ENCODE measurements around the gene DLGAP4. TPM values are rescaled to one million over a fixed set of nuclear protein-coding genes. Genes with fewer than 3 reads are reported as not detected.
A peak's percentile ranks its signal among the peaks of the same experiment; 100 is the strongest.

DLGAP4 gene
- total and polyA plus RNA-seq, 9 of the 15 experiments (the other 6 are each of a cell fraction or from before 2014, with no cell fraction given) = 0.31 to 34.1 (median 4.5) TPM

DNA sequence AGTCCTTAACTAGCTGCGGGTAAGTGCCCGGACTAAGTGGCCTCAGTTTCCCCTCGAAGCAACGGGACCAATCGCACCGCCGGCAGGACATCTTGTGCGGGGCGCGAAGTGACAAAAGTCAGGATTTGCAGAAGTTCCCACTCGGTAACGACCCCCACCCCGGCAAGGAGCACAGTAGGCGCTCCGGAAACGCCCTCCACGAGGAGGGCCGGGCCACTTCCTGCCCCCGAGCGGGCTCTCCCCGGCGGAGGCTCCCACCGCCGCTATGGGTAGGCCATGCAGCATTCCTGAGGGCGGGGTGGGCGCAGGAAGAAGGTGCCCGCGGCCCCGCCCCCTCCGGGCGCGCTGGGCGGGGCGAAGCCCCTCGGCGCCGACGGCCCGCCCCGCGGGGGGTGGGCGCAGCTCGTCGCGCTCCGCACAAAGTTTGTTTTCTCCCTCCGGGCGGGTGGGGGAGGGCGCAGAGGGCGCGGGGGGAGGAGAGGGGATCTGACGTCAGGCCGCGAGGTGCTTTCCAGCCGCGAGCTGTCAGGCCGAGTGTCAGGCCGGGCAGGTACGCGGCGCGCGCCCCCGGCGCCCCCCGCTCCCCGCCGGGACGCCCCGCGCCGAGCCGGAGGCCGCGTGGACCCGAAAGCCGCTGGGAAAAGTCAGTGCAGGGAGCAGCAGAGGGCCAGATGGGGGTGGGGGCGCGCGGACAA is 267.1 kb downstream of the DLGAP4 start, which contains the start of gene TGIF2 (continued):
- TF ChIP-seq KDM1A (IDR thresholded peaks at IDR 0.05) = no peak
- no peak for TF ChIP-seq POLR2AphosphoS5 (IDR thresholded peaks at IDR 0.05; ENCODE audit: control insufficient read depth, insufficient read depth, low read depth, low read length)
- no peak for TF ChIP-seq ELF2 (CRISPR knock-in tag; IDR thresholded peaks at IDR 0.05)
- no peak for TF ChIP-seq GTF2F1 (IDR thresholded peaks at IDR 0.05; ENCODE audit: low read depth, low read length)
- no peak for TF ChIP-seq TAL1 (IDR thresholded peaks at IDR 0.05)
- TF ChIP-seq, protein P1, sequence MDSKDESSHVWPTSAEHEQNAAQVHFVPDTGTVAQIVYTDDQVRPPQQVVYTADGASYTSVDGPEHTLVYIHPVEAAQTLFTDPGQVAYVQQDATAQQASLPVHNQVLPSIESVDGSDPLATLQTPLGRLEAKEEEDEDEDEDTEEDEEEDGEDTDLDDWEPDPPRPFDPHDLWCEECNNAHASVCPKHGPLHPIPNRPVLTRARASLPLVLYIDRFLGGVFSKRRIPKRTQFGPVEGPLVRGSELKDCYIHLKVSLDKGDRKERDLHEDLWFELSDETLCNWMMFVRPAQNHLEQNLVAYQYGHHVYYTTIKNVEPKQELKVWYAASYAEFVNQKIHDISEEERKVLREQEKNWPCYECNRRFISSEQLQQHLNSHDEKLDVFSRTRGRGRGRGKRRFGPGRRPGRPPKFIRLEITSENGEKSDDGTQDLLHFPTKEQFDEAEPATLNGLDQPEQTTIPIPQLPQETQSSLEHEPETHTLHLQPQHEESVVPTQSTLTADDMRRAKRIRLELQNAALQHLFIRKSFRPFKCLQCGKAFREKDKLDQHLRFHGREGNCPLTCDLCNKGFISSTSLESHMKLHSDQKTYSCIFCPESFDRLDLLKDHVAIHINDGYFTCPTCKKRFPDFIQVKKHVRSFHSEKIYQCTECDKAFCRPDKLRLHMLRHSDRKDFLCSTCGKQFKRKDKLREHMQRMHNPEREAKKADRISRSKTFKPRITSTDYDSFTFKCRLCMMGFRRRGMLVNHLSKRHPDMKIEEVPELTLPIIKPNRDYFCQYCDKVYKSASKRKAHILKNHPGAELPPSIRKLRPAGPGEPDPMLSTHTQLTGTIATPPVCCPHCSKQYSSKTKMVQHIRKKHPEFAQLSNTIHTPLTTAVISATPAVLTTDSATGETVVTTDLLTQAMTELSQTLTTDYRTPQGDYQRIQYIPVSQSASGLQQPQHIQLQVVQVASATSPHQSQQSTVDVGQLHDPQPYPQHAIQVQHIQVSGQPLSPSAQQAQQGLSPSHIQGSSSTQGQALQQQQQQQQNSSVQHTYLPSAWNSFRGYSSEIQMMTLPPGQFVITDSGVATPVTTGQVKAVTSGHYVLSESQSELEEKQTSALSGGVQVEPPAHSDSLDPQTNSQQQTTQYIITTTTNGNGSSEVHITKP (IDR thresholded peaks at IDR 0.05; ENCODE audit: partially characterized antibody) = no peak
- no peak for TF ChIP-seq HMG20B (CRISPR knock-in tag; IDR thresholded peaks at IDR 0.05)
- TF ChIP-seq XRCC4 (IDR thresholded peaks at IDR 0.05; ENCODE audit: extremely low read depth, insufficient read depth, insufficient read length) = no peak
- TF ChIP-seq THRAP3 (IDR thresholded peaks at IDR 0.05; ENCODE audit: borderline replicate concordance) = no peak
- TF ChIP-seq SAFB2 (IDR thresholded peaks at IDR 0.05; ENCODE audit: borderline replicate concordance, low read depth, low read length, severe bottlenecking) = no peak
- no peak for TF ChIP-seq CSDE1 (IDR thresholded peaks at IDR 0.05)
- no peak for TF ChIP-seq ZKSCAN3 (CRISPR knock-in tag; IDR thresholded peaks at IDR 0.05)
- TF ChIP-seq, protein P2, sequence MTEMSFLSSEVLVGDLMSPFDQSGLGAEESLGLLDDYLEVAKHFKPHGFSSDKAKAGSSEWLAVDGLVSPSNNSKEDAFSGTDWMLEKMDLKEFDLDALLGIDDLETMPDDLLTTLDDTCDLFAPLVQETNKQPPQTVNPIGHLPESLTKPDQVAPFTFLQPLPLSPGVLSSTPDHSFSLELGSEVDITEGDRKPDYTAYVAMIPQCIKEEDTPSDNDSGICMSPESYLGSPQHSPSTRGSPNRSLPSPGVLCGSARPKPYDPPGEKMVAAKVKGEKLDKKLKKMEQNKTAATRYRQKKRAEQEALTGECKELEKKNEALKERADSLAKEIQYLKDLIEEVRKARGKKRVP (CRISPR knock-in tag; IDR thresholded peaks at IDR 0.05) = no peak
- no peak for TF ChIP-seq KLF6 (CRISPR knock-in tag; IDR thresholded peaks at IDR 0.05; ENCODE audit: borderline replicate concordance)
- TF ChIP-seq EGR1 (conservative IDR thresholded peaks at IDR 0.05) = no peak
- peak; percentile 46; the same call in 1 of the 2 replicates for TF ChIP-seq ZNF263 (CRISPR knock-in tag; IDR thresholded peaks at IDR 0.05; ENCODE audit: borderline replicate concordance)
- TF ChIP-seq TCF7 (IDR thresholded peaks at IDR 0.05; ENCODE audit: borderline replicate concordance) = no peak
- TF ChIP-seq NR4A1 (CRISPR knock-in tag; IDR thresholded peaks at IDR 0.05) = no peak
- TF ChIP-seq NR4A1 (tag; IDR thresholded peaks at IDR 0.05) = no peak; the same call in 1 of the 2 replicates
- TF ChIP-seq YY1 (IDR thresholded peaks at IDR 0.05; ENCODE audit: borderline replicate concordance in 1 of 3, control insufficient read depth in 1 of 3, extremely low read depth in 1 of 3, insufficient read depth in 3 of 3, insufficient read length in 1 of 3, insufficient replicate concordance in 2 of 3, low read depth in 1 of 3, low read length in 2 of 3) = peak in 2 of 3 experiments; percentile 36 to 72
- TF ChIP-seq ZFP36 (IDR thresholded peaks at IDR 0.05; ENCODE audit: low read depth, low read length, partially characterized antibody) = no peak
- no peak for TF ChIP-seq SP2 (IDR thresholded peaks at IDR 0.05; ENCODE audit: extremely low read depth, low read depth, low read length, poor library complexity, severe bottlenecking)
- TF ChIP-seq HDAC2 (IDR thresholded peaks at IDR 0.05) = no peak
- no peak for TF ChIP-seq YBX1 (IDR thresholded peaks at IDR 0.05)
- TF ChIP-seq, protein P3, sequence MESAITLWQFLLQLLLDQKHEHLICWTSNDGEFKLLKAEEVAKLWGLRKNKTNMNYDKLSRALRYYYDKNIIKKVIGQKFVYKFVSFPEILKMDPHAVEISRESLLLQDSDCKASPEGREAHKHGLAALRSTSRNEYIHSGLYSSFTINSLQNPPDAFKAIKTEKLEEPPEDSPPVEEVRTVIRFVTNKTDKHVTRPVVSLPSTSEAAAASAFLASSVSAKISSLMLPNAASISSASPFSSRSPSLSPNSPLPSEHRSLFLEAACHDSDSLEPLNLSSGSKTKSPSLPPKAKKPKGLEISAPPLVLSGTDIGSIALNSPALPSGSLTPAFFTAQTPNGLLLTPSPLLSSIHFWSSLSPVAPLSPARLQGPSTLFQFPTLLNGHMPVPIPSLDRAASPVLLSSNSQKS (CRISPR knock-in tag; IDR thresholded peaks at IDR 0.05) = no peak

Data from K562 (cell line).